Measurements from ENCODE around the gene COMMD4. TPM values are rescaled to one million over a fixed set of nuclear protein-coding genes. Genes with fewer than 3 reads are reported as not detected.

Gene COMMD4
- total and polyA plus RNA-seq, 2 donors (not counting 3 experiments of a cell fraction or from before 2014, with no cell fraction given): 114 to 244 TPM

GRCh38 chr15:75307778-75308390 lies 28.0 kb upstream of the COMMD4 start:
- peak; percentile 27 to 55 for TF ChIP-seq CTCF (IDR thresholded peaks at IDR 0.05; ENCODE audit: extremely low read depth in 1 of 2, insufficient read depth in 1 of 2, low read depth in 1 of 2, low read length in 2 of 2)
- no peak for TF ChIP-seq GATA2 (IDR thresholded peaks at IDR 0.05; ENCODE audit: insufficient read depth, insufficient read length, low read depth, low read length)
- no peak for TF ChIP-seq MYC (IDR thresholded peaks at IDR 0.05; ENCODE audit: low read depth, low read length)
- Histone ChIP-seq H3K4me2 (ENCODE audit: insufficient read depth, low read length) (no peak overlapping the region), H3K4me3 (replicated peaks in 1 of 3; ENCODE audit: insufficient read depth in 1 of 3, low read depth in 1 of 3, low read length in 3 of 3) (no peak overlapping the region), H3K27ac (ENCODE audit: insufficient read depth, low read depth, low read length) (no peak overlapping the region), H3K27me3 (ENCODE audit: control insufficient read depth in 2 of 2, insufficient read depth in 2 of 2, low read length in 2 of 2) (peaks cover 30 to 37% of the 10 kb centered on the region in 2 experiments), H2AFZ (ENCODE audit: low read depth, low read length) (peak overlapping the region; percentile 27), H3K79me2 (ENCODE audit: control insufficient read depth, insufficient read depth, low read length) (no peaks in the 10 kb centered on the region), H3K9me3 (replicated peaks; ENCODE audit: control insufficient read depth, insufficient read depth, low read length) (no peaks in the 10 kb centered on the region), H3K4me1 (ENCODE audit: control insufficient read depth, extremely low read depth, insufficient read depth, low read length) (no peaks in the 10 kb centered on the region), H3K36me3 (ENCODE audit: control insufficient read depth in 2 of 2, extremely low read depth in 1 of 2, insufficient read depth in 2 of 2, low read length in 2 of 2) (no peaks in the 10 kb centered on the region), H3K9me1 (replicated peaks; ENCODE audit: control insufficient read depth, extremely low read depth, insufficient read depth, low read length) (no peaks in the 10 kb centered on the region), H3K9ac (replicated peaks; ENCODE audit: extremely low read depth, insufficient read depth, low read length) (no peak overlapping the region), H4K20me1 (replicated peaks; ENCODE audit: control insufficient read depth, extremely low read depth, insufficient read depth, low read length) (no peaks in the 10 kb centered on the region)
- no TSS peak for BruUV-seq (replicated peaks)
- intact Hi-C loops (cut with micrococcal nuclease): loop anchor here (10.0 kb wide), 1 partner anchor 283 kb away; the partner anchor contains the start of gene PPCDC
- CTCF ChIA-PET: interaction anchor here (1.0 to 1.7 kb wide), 3 partner anchors 17 to 351 kb away, joined by 3 to 10 read pairs (median 4); partner anchors contain the start of gene RPP25
- FAIRE-seq: no peak
- dilution Hi-C loops (cut with MboI; ENCODE audit: extremely low pct_ligation_motif_present, low sequenced_read_pairs): no loop called here
- POLR2A ChIA-PET: no interaction called here
- DNase-seq (ENCODE audit: low read depth, low spot score): peak; percentile 12

GRCh38 chr15:75309711-75310110 lies 26.2 kb upstream of the COMMD4 start:
- CTCF ChIA-PET: no interaction called here
- no TSS peak for BruUV-seq (replicated peaks)
- H3K4me3 ChIP-seq (replicated peaks in 1 of 3; ENCODE audit: insufficient read depth in 1 of 3, low read depth in 1 of 3, low read length in 3 of 3): no peak overlapping the region
- H3K27ac ChIP-seq (ENCODE audit: insufficient read depth, low read depth, low read length): no peak overlapping the region
- no peaks in the 10 kb centered on the region for H4K20me1 ChIP-seq (replicated peaks; ENCODE audit: control insufficient read depth, extremely low read depth, insufficient read depth, low read length)
- intact Hi-C loops (cut with micrococcal nuclease) (loop anchor here (10.0 kb wide), 1 partner anchor 285 kb away; the partner anchor contains the start of gene PPCDC), dilution Hi-C loops (cut with MboI; ENCODE audit: extremely low pct_ligation_motif_present, low sequenced_read_pairs) (no loop called here)
- no peak overlapping the region for H3K9ac ChIP-seq (replicated peaks; ENCODE audit: extremely low read depth, insufficient read depth, low read length)
- H3K36me3 ChIP-seq (ENCODE audit: control insufficient read depth in 2 of 2, extremely low read depth in 1 of 2, insufficient read depth in 2 of 2, low read length in 2 of 2): no peaks in the 10 kb centered on the region
- no peak overlapping the region for H2AFZ ChIP-seq (ENCODE audit: low read depth, low read length)
- H3K4me1 ChIP-seq (ENCODE audit: control insufficient read depth, extremely low read depth, insufficient read depth, low read length): no peaks in the 10 kb centered on the region
- peaks cover 29 to 32% of the 10 kb centered on the region in 2 experiments for H3K27me3 ChIP-seq (ENCODE audit: control insufficient read depth in 2 of 2, insufficient read depth in 2 of 2, low read length in 2 of 2)
- H3K79me2 ChIP-seq (ENCODE audit: control insufficient read depth, insufficient read depth, low read length): no peaks in the 10 kb centered on the region
- DNase-seq (ENCODE audit: low read depth, low spot score): no peak
- no peak overlapping the region for H3K4me2 ChIP-seq (ENCODE audit: insufficient read depth, low read length)
- FAIRE-seq: no peak
- no peaks in the 10 kb centered on the region for H3K9me3 ChIP-seq (replicated peaks; ENCODE audit: control insufficient read depth, insufficient read depth, low read length)
- TF ChIP-seq GATA2 (IDR thresholded peaks at IDR 0.05; ENCODE audit: insufficient read depth, insufficient read length, low read depth, low read length) (no peak), POLR2AphosphoS5 (IDR thresholded peaks at IDR 0.05; ENCODE audit: insufficient read depth, low read depth, low read length) (no peak), JUN (IDR thresholded peaks at IDR 0.05; ENCODE audit: borderline replicate concordance, insufficient read depth, insufficient read length, low read depth) (no peak), CTCF (IDR thresholded peaks at IDR 0.05; ENCODE audit: extremely low read depth in 1 of 2, insufficient read depth in 1 of 2, low read depth in 1 of 2, low read length in 2 of 2) (no peak), POLR2A (IDR thresholded peaks at IDR 0.05; ENCODE audit: low read depth, low read length) (no peak), EZH2 (IDR thresholded peaks at IDR 0.05; ENCODE audit: borderline replicate concordance, low read depth, low read length, severe bottlenecking) (no peak), MAX (IDR thresholded peaks at IDR 0.05; ENCODE audit: insufficient read depth, insufficient read length) (no peak), FOS (IDR thresholded peaks at IDR 0.05; ENCODE audit: borderline replicate concordance, insufficient read depth, low read length) (no peak), MYC (IDR thresholded peaks at IDR 0.05; ENCODE audit: low read depth, low read length) (no peak)
- POLR2A ChIA-PET: no interaction called here
- no peaks in the 10 kb centered on the region for H3K9me1 ChIP-seq (replicated peaks; ENCODE audit: control insufficient read depth, extremely low read depth, insufficient read depth, low read length)

All from endothelial cell of umbilical vein (primary cell).